HepG2 (cell line): ENCODE data around the gene CD7. TPM values are rescaled to one million over a fixed set of nuclear protein-coding genes. Genes with fewer than 3 reads are reported as not detected.

Experiments used
- HINFP ChIP-seq: sonication (generic); formaldehyde crosslinking; IDR thresholded peaks from 2 replicates; pipeline ENCODE4 v1.4.0; 2020; ENCODE audit warnings: low read depth, mild to moderate bottlenecking, missing genetic modification reagents
- MTERF4 ChIP-seq: sonication (generic); formaldehyde crosslinking; IDR thresholded peaks from 2 replicates; pipeline ENCODE4 v1.8.0; 2023; ENCODE audit warnings: mild to moderate bottlenecking, missing genetic modification reagents
- NCOR1 ChIP-seq: fragments of 200-600 bp; sonication (generic); IDR thresholded peaks from 2 replicates; pipeline ENCODE4 v1.7.0; 2017; ENCODE audit warnings: antibody characterized with exemption, low read length, borderline replicate concordance
- NFAT5 ChIP-seq: sonication (generic); formaldehyde crosslinking; IDR thresholded peaks from 2 replicates; pipeline ENCODE4 v1.4.0; 2020; ENCODE audit warnings: missing genetic modification reagents
- NPAS2 ChIP-seq: sonication (generic); formaldehyde crosslinking; IDR thresholded peaks from 2 replicates; pipeline ENCODE4 v1.8.0; 2022; ENCODE audit warnings: mild to moderate bottlenecking, missing genetic modification reagents, borderline replicate concordance
- PAX8 ChIP-seq: sonication (generic); formaldehyde crosslinking; IDR thresholded peaks from 2 replicates; pipeline ENCODE4 v1.8.0; 2022; ENCODE audit warnings: mild to moderate bottlenecking, missing genetic modification reagents, borderline replicate concordance
- RARA ChIP-seq: IDR thresholded peaks from 2 replicates; pipeline ENCODE4 v1.6.1; 2016; ENCODE audit warnings: missing genetic modification reagents, missing compliant biosample characterization
- RFX1 ChIP-seq: fragments of 450-650 bp; IDR thresholded peaks from 2 replicates; pipeline ENCODE4 v1.6.1; 2017
- TSC22D2 ChIP-seq: sonication (generic); formaldehyde crosslinking; IDR thresholded peaks from 2 replicates; pipeline ENCODE4 v1.5.1; 2020; ENCODE audit warnings: missing genetic modification reagents, mild to moderate bottlenecking, borderline replicate concordance
- XRCC5 ChIP-seq: fragments of 200-400 bp; formaldehyde crosslinking; optimal IDR thresholded peaks from 2 replicates; pipeline ENCODE3; 2017; ENCODE audit warnings: mild to moderate bottlenecking, low read length
- ZBTB1 ChIP-seq: sonication (generic); formaldehyde crosslinking; IDR thresholded peaks from 2 replicates; pipeline ENCODE4 v1.4.0; 2020; ENCODE audit warnings: missing genetic modification reagents, borderline replicate concordance
- ZFYVE20 ChIP-seq: sonication (generic); formaldehyde crosslinking; IDR thresholded peaks from 2 replicates; pipeline ENCODE4 v1.8.0; 2023; ENCODE audit warnings: low read depth, mild to moderate bottlenecking, moderate library complexity, missing genetic modification reagents, borderline replicate concordance
- ZNF234 ChIP-seq: sonication (generic); formaldehyde crosslinking; conservative IDR thresholded peaks from 2 replicates; pipeline ENCODE4 v1.5.1; 2020; ENCODE audit warnings: mild to moderate bottlenecking, missing genetic modification reagents
- ZNF343 ChIP-seq: sonication (generic); formaldehyde crosslinking; IDR thresholded peaks from 2 replicates; pipeline ENCODE4 v1.4.0; 2020; ENCODE audit warnings: mild to moderate bottlenecking, missing genetic modification reagents
- ZNF468 ChIP-seq: sonication (generic); formaldehyde crosslinking; IDR thresholded peaks from 2 replicates; pipeline ENCODE4 v1.8.0; 2022; ENCODE audit warnings: mild to moderate bottlenecking, moderate library complexity, missing genetic modification reagents
- ZNF598 ChIP-seq: sonication (generic); formaldehyde crosslinking; IDR thresholded peaks from 2 replicates; pipeline ENCODE4 v1.5.1; 2020; ENCODE audit warnings: mild to moderate bottlenecking, missing genetic modification reagents, borderline replicate concordance
- ZNF740 ChIP-seq: sonication (generic); formaldehyde crosslinking; IDR thresholded peaks from 2 replicates; pipeline ENCODE4 v1.4.0; 2020; ENCODE audit warnings: missing genetic modification reagents
- ZSCAN31 ChIP-seq: sonication (generic); formaldehyde crosslinking; IDR thresholded peaks from 2 replicates; pipeline ENCODE4 v1.5.0; 2020; ENCODE audit warnings: low read depth, mild to moderate bottlenecking, missing genetic modification reagents
- polyA plus RNA-seq, 8 experiments: library from polyadenylated mRNA; depleted of rRNA in 3 of 8; stranded (reverse) in 7 of 8; unstranded in 1 of 8; fragments of >200 nt; fragmentation: Illumina TruSeq in 4 of 8; extraction: Trizol in 4 of 8; gene quantifications; 2 replicates each; pipeline versions ENCODE4 v1.2.1 to v1.2.3, GENCODE V29; 2011 to 2016; ENCODE audit warnings: low read depth in 4 of 8, missing spikeins in 1 of 8, mixed read lengths in 1 of 8; ENCODE audit not compliant: insufficient read depth in 1 of 8
- total RNA-seq, 5 experiments: library from RNA; depleted of rRNA; stranded (reverse); fragments of >200 nt; fragmentation: Illumina TruSeq; extraction: Trizol; gene quantifications; 2 replicates each; pipeline ENCODE4 v1.2.3, GENCODE V29; 2016; ENCODE audit warnings: low read depth in 1 of 5

The CD7 gene
- total and polyA plus RNA-seq, 2 of the 13 experiments (the other 11 are each of a cell fraction or from before 2014, with no cell fraction given): 67.6 to 76.4 TPM

GRCh38 chr17:82267575-82268379 lies 49.6 kb downstream of the CD7 start (continued):
- peak; percentile 98 for TF ChIP-seq ZNF740 (CRISPR knock-in tag)
- no peak for TF ChIP-seq HINFP (CRISPR knock-in tag)
- TF ChIP-seq ZFYVE20 (CRISPR knock-in tag): 0 out of 2 replicates have a peak, but pooled peaks have one; percentile 70
- no peak for TF ChIP-seq ZBTB1 (CRISPR knock-in tag)
- TF ChIP-seq RFX1: no peak
- TF ChIP-seq ZSCAN31 (CRISPR knock-in tag): peak; percentile 90
- peak; percentile 97 for TF ChIP-seq NCOR1
- no peak for TF ChIP-seq ZNF598 (CRISPR knock-in tag)
- no peak for TF ChIP-seq NPAS2 (CRISPR knock-in tag)
- peak; percentile 92 for TF ChIP-seq XRCC5
- TF ChIP-seq ZNF234 (CRISPR knock-in tag): no peak; the same call in 1 of the 2 replicates
- no peak for TF ChIP-seq MTERF4 (CRISPR knock-in tag)
- TF ChIP-seq ZNF343 (CRISPR knock-in tag): 0 out of 2 replicates have a peak, but pooled peaks have one; percentile 48
- TF ChIP-seq NFAT5 (CRISPR knock-in tag): no peak
- no peak; the same call in 1 of the 2 replicates for TF ChIP-seq TSC22D2 (CRISPR knock-in tag)
- TF ChIP-seq ZNF468 (CRISPR knock-in tag): no peak
- TF ChIP-seq RARA: peak; percentile 99
- TF ChIP-seq PAX8 (CRISPR knock-in tag): 0 out of 2 replicates have a peak, but pooled peaks have one; percentile 56
